ENCODE results near the gene MAML2.
A peak's percentile ranks its signal among the peaks of the same experiment; 100 is the strongest.
"Not testable (repeated sequence)": the region's sequence is repeated elsewhere in the genome, so short reads cannot be mapped to it uniquely, and the experiment has no call there.

MAML2 gene

DNA sequence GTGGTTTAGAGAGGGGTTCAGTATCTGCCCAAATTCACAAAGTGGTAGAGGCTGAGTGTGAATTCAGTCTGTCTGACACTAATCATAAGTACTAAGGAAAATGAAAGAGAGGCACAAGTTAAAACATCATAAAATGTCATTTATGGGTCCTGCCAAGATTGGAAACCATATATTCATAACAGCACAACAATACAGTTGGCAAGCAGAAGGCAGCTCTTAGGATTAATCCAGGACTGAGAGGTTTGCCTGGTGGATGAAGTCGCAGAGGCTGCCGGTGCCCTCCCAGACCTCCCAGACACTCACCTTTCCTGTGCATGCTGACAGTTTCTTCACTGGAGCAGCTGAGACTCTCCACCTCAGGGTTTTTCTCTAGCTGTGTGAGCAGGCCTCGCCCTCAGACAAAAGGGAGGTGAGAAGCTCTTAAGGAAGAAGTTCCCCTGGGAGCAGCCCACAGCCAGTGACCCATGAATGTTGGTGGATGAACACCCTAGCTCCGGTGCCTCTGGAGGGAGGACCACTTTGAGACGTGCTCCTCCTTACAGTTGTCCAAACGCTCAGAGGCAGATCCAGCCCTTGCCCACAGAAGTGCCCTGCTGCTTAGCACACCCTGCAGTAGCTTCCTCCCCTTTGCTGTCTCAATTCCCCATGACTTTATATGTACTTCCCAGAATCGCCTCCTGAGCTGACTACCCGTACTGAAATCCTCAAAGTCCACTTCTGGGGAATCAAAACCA, 43.7 kb downstream of the MAML2 start:
- FAIRE-seq: no peak
- DNase-seq (ENCODE audit: extremely low spot score, insufficient read length, low read depth): no peak

DNA sequence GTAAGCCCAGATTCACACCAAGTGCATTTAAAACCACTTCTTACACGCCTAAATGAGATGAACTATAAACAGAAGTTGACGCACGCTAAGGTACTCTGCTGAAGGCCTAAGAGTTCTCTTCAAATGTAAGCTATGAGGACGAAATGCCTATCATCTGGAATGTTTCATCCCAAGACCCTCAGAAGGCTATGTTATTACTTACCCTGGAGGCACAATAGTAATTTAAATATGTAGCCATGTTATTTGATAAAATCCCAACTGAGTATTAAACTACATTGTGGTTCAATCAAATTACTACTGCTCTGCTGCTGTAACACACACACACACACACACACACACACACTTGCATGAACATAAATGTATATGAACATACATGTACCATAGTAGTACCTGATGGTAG, 47.6 kb downstream of the MAML2 start:
- no peak for FAIRE-seq
- no peak for DNase-seq (ENCODE audit: extremely low spot score, insufficient read length, low read depth)

DNA sequence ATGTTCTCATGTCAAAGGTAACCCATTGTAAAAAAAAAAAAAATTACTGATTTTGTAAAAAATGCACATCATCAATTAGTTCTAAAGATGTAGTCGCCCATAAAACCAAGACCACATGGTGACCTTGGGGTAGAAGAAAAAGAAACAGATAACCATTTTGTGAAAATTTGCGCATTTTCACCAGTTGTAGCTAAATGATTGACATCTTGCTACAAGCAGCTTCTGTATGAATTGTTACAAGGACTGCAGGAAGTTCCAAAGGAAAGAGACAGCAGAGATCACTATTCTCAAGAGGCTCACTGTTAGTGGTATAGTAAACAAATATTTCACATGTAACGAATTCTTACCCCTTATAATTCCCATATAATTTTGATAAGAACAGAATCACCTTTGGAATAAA, 48.7 kb downstream of the MAML2 start:
- FAIRE-seq: peak; percentile 38

DNA sequence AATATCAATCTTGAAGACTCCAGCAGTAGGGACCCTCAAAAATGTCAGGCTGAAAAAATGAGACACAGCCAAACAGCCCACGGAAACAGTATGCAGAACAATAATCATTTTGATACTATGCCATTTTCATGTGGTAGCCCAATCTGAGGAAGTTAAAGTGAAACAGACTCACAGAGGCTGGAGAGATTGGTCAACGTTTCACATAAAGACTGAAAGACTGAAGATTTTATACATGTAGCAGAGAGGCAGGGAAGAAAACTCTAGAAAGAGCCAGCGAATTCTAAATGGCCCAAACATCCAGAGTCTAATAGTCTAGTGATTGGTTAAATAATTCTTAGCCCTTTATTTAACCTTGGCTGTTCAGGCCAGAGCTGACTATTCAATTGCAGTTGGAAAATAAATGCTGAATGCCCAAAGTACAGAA, 49.4 kb downstream of the MAML2 start:
- peak; percentile 93 for FAIRE-seq

More for the DNA sequence above, 48.7 kb downstream of the MAML2 start:
- no peak for DNase-seq (ENCODE audit: extremely low spot score, insufficient read length, low read depth)

DNA sequence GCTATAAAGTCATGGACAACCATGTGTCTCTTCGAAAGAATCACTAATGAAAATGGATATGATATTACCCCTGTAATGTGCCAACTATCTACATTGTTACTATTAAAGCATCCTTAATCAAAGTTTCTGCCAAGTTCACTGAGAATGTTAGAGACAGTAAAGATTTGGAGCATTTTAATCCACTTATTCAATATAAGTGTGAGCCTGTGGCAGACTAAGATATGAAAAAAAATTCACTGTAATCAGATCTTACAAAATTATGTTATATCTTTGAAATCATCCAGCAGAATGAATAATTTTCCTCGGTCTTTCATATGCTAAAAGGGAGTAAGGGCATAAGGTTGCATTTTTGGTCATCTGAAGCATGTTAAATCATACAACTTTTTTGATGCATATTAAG, 49.9 kb downstream of the MAML2 start:
- FAIRE-seq (no peak), DNase-seq (ENCODE audit: extremely low spot score, insufficient read length, low read depth) (no peak)

More for the DNA sequence above, 49.4 kb downstream of the MAML2 start:
- DNase-seq (ENCODE audit: extremely low spot score, insufficient read length, low read depth): peak; percentile 7

DNA sequence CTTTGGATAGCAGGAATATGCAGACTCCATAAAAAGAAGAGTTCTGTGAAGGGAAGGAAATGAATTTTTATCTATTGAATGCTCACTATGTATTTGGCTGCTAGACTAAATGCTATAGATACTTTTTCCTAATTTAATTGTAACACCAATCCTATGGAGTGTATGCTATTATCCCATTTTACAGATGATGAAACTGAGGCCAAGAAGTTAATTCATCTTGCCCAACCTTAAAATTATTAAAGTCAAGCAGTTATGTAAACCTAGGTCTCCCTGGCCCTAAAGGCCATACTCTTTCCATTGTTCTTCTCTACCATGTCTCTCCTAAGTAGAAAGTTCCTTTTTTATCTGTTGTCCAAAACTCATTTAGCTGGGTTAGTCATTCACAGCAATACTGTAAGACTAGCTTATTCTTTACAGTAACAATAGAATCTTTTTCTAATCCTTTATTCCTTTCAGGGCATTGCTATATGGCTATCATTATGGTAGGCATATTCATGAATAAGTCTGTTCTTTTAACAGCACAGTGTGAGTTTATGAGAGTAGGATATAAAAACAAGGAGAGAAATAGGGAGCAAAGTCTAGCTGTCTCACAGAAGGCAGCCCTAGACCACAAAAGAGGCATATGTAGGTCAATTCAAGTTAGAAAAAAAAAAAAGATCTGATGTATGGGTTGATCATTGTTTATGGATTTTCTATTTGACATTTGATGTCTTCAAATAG, 50.5 kb downstream of the MAML2 start:
- DNase-seq (ENCODE audit: extremely low spot score, insufficient read length, low read depth): no peak
- FAIRE-seq: no peak

DNA sequence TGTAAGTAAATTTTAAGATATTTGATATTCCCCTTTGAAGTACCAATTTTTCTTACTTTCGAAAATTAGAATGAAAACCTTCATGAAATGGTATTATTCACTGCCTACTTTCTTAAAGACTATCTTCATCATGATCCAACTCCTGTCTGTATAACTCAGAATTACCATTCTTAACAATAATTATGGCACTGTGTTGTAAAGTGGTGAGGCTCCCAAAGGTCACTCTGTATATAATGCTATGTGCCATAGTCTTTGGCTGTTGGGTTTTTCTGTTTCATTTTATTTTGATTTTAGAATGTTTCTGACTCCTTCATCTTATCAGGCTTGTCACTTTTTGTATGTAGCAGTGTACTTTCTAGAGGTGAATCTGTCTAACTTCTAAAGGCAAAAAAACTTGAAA, 52.4 kb downstream of the MAML2 start:
- DNase-seq (ENCODE audit: extremely low spot score, insufficient read length, low read depth) (no peak), FAIRE-seq (no peak)

DNA sequence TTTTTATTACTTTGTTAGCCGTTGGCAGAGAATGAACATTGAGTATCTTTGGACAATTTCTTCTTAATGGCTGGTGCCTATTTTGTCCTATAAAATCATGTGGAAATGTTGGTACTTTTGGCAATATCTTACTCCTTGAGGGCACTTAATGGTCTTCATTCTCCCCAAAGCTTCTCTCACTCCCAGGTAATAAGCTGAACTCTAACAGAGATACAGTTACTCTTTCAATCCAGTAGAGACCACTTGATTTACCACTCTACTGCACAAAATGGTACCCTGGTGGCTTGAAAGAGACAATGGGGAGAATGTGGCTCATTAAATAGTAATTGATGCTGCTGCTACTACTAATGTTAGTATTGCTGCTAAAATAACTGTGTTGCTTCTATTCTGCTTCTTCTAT, 53.0 kb downstream of the MAML2 start:
- no peak for DNase-seq (ENCODE audit: extremely low spot score, insufficient read length, low read depth)
- no peak for FAIRE-seq

DNA sequence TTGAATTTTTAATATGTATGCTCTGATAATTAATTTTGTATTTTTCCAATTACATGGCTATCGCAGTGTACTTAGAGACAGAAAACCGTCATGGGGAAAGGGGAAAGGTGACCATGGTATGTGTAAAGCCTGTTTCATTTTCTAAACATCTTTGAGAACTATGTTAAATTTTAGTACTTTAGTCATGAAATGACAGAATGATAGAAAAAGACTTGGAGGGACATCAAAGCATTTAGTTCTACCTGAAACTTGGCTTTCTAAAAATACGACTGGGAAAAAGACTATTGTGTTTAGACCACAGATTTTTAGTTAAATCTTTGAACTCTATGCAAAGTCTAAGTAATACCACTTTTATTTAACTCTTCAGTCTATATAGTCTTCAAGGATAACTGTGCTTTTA, 54.1 kb downstream of the MAML2 start:
- FAIRE-seq: peak; percentile 21

DNA sequence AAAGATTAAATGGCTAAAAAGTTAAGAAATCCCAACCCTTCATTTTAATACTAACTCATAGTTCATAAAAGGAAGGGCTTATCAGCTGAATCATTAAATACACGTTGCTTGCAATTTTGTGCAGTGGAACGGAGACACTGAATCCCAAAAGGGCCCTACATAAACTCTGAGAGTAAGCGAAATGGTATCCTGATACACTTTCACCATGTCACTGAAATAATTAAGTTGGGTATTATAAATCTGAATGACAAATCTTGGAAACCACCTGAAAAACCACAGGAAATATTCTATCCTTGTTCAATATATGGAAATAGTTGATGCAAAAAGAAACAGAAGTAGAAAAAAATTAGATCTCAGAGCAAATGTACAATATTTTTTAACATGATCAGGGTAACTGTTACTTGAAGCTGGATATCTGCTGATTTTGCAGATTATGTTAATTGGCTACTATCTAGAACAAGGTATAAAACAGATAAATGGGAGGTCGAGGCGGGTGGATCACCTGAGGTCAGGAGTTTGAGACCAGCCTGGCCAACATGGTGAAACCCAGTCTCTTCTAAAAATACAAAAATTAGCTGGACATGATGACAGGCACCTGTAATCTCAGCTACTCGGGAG, 55.1 kb downstream of the MAML2 start:
- DNase-seq (ENCODE audit: extremely low spot score, insufficient read length, low read depth) (no peak), FAIRE-seq (no peak)

More for the DNA sequence above, 54.1 kb downstream of the MAML2 start:
- DNase-seq (ENCODE audit: extremely low spot score, insufficient read length, low read depth): no peak

DNA sequence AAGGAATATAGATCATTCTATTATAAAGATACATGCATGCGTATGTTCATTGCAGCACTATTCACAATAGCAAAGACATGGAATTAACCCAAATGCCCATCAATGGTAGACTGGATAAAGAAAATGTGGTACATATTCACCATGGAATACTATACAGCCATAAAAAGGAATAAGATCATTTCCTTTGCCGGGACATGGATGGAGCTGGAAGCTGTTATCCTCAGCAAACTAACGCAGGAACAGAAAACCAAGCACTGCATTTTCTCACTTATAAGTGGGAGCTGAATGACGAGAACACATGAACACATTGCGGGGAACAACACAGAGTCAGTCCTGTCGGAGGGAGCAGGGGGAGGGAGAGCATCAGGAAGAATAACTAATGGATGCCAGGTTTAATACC, 57.0 kb downstream of the MAML2 start:
- not testable (repeated sequence) for DNase-seq (ENCODE audit: extremely low spot score, insufficient read length, low read depth); FAIRE-seq

DNA sequence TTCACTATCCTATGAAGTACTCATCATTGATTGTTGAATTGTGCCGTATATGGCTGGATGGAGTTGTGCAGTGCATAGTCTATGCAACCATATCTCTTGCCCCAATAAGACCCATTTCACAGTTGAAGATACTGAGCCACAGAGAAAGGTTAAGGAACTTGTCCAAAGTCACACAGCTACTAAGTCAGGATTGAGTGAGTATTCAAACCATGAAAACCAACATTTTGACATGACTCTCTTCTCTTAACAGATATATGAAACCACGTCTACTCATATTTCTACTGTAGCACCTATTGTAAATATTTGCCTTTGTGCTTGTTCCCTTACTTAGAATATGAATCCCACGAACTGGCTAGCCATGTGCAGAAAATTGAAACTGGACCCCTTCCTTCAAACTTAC, 58.1 kb downstream of the MAML2 start:
- FAIRE-seq (no peak), DNase-seq (ENCODE audit: extremely low spot score, insufficient read length, low read depth) (no peak)

DNA sequence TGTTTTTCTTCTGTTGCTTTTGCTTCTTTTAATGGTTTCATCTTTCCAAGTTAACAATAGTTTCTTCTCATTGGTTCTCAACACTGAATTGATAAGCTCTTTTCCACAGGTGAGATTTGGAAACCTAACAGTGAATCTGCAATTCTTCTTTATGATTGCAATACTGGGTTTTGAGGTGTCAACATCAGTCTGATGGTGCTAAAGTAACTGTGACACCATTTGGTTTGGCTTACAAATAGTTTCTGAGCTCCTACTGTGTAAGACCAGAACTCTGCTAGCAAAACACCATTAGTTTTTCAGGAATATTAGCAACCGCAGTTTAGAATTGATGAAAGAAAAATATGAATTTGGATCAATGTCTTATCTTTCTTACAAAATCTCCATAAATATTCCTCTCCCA, 58.6 kb downstream of the MAML2 start:
- DNase-seq (ENCODE audit: extremely low spot score, insufficient read length, low read depth): no peak
- FAIRE-seq: no peak

DNA sequence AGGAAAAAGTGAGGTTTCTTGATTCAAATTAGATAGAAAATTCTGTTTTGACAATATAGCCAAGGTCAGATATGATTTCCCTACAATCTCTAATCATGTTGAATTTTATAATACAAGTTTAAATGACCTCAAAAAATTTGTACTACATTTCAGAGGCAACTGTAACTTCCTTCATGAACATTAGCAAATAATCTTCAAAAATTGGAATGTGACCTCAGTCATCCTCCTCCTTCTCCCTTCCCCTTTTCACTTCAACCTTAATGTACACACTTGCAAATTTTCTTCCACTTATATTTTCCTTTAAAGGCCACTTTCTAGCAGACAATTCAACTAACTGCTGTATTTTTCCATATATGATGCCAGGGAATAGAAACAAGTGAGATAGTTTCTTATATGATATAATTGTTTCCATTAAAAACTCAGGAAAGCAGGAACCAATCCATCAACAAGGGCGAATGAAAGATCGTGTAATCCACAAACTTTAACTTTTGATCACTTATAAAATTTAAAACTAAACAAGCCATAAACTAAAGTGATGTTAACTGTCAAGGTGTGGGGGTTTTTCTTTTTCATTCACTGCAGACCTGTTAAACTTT, 60.3 kb downstream of the MAML2 start:
- FAIRE-seq (no peak), DNase-seq (ENCODE audit: extremely low spot score, insufficient read length, low read depth) (no peak)

DNA sequence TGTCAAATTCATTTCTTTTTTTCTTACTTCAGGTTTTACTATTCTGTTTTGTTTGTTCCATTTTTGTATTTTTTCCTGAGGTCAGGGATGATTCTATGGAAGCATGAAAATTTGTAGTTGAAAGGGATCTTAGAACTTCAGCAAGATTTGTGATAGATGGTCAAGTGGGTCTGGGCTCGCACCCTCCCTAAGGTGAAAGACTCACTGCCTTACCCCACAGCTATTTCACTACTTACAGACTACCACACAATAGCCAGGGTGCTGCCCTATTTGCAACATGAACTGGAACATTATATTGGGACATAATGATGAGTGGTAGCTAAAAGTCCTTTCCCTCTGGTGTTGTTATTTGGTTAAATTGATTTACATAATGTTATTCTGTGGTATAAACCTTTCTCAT, 62.6 kb downstream of the MAML2 start:
- DNase-seq (ENCODE audit: extremely low spot score, insufficient read length, low read depth) (no peak), FAIRE-seq (no peak)

DNA sequence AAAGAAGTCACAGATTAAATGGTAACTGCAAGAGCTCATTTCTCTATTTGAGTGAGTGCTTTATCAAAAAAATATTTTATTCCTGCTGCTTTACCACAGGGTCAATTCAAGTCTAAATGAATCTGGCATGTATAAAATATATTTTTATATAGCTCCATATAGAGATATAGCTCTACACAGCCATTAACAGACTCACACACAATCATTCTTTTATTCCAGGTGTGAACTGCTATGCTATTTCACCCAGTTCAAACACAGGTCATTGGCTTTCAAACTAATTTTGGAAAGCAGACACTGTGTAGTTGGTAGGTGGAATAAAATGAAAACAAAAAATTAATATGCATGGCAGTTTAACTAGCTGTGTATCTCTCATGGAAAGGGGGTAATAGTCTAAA, 63.1 kb downstream of the MAML2 start:
- no peak for FAIRE-seq
- DNase-seq (ENCODE audit: extremely low spot score, insufficient read length, low read depth): no peak

DNA sequence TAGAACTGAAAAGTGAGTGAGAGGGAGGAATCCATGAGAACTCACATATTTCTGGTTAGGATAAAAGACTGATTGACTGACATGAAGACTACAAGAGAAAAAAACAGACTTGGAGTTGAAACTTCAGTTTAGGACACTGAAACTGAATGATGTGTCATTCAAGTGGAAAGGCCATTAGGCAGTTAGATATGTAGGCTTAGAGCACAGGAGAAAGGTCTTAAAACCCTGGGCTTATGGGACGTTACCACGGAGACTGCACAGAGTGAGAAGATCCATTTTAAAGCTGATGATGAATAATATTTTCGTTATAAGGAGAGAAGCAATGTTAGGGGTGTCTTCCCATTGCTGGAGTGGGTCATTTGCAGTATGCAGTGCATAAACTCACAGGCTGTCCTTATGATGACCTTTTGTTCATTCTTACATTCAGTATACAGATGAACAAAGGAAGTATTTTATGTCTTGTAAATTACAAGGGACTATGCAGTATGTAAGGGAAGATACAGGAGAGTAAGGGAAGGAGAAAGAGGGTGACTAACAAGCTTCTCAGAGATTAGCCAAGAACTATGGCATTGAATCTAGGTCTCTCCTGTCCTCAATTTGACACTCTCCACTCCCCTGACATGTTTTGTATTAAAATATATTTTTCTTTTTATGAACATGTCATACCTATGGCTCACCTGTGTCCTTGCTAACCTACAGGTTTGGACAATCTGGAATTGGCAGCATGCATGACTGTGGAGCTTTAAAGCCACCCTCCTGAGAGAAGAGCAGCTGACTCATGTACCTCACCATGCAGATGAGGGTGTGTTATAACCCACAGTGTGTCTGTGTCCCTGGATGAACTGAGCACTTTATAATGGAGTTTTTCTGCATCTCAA, 63.7 kb downstream of the MAML2 start:
- DNase-seq (ENCODE audit: extremely low spot score, insufficient read length, low read depth): no peak

DNA sequence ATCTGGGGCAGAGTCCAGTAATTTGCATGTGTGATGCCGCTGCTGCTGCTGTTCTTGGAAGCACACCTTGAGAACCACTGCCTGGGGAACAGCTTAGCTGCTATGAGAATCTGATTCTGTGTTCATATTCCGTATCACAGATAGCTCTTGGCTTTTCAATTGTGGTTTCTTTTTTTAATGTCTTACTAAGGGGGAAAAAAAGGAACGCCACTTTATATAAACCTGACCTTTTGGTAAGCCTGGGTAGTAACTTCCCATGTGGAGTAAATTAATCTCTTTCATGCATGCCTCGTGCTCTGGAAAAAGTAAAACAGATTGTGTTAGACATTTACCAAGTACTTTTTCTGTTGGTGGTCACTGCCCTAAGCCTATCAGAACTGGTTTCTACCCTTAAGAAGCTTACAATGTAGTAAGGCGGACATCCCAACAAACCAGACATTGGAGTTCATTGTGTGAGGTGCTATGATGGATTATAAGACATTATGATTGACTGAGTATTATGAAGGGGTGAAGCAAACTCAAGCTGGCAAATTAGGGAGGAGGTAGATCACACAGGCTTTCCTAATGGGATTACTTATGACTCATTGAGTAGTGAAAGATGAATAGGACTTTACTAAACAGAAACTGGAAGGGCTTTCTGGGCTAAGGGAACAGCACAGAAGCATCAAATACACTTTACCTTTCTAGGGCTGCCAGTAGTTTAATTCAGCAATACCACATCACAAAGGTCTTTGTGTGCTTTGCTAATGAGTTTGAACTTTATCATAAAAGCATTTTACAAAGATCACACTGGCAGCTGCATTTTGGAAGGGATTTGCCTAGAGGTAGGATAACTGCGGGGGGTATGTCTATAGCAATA, 64.7 kb downstream of the MAML2 start:
- FAIRE-seq: no peak
- no peak for DNase-seq (ENCODE audit: extremely low spot score, insufficient read length, low read depth)

More for the DNA sequence above, 63.7 kb downstream of the MAML2 start:
- FAIRE-seq: no peak

DNA sequence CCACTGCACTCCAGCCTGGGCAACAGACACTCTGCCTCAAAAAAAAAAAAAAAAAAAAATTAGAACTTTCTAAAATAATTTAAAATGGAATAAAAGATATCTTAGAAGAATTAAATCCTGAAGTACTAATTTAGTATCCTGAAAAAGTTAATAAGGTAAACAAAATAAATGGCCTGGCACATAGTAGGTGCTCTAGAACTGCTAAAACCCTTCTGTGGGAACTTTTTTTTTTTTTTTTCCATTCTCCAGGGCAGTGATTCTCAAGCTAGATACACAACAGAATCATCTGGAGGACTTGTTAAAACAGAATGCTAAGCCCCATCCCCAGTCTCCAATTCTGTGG, 65.3 kb downstream of the MAML2 start:
- DNase-seq (ENCODE audit: extremely low spot score, insufficient read length, low read depth) (no peak), FAIRE-seq (no peak)

All from GM18507 (cell line).